ENCODE results near the gene KCNQ1.

- no peak for TF ChIP-seq CTCF (IDR thresholded peaks at IDR 0.05; ENCODE audit: insufficient read depth, low read length, poor library complexity, severe bottlenecking)
- no peak for TF ChIP-seq EZH2phosphoT487 (conservative IDR thresholded peaks at IDR 0.05; ENCODE audit: low read length)
Observed at GRCh38 chr11:2581931-2582350, 137.1 kb downstream of the KCNQ1 start.
